Stimulated activated CD4-positive, alpha-beta T cell treated with anti-CD3 and anti-CD28 coated beads, Interleukin-2, amount 100 ng/mL, for 48 hours (primary cell): Measurements from ENCODE around the gene PARP8.
"Not testable (repeated sequence)": the region's sequence is repeated elsewhere in the genome, so short reads cannot be mapped to it uniquely, and the experiment has no call there.

Source experiments
- DNase-seq, 2 donors: peaks; one replicate each; pipeline ENCODE4 v3.0.0-alpha.2; 2020

The PARP8 gene

DNA sequence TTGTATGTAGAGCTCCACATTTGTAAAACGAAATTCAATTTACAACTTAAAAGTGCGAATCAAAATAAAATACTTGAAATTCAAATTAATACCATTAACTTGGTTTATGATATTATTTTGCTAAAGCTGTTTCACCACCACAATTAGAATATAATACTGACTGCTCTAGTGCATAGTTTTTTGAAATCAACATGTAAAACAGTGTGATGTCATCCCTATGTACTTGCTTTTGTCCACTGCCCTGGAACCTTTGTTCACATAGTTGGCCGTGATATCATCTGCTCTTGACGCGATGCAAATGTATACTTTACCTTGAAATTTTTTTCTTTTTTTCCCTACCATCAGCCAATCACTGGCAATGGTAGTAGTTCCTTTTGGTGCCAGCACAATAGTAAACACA is 125.4 kb downstream of the PARP8 start:
- DNase-seq: no peak

DNA sequence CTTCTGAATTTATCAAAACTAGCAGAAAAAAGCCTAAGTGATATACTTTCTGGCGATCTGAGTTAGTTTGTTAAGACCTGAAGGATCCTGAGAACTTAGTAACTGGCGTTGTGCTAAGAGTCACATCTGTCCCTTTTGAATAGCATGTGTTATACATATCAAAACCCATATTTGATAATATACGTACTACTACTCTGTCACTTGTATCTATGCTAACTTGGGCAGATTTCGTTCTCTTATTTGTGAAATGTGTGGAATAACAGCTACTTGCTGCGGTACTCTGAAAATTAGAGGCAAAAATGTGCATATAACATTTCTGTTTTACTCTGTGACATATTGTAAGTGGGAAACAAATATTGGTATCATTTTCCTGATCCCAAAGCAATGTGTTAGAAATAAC is 126.4 kb downstream of the PARP8 start:
- DNase-seq: no peak

DNA sequence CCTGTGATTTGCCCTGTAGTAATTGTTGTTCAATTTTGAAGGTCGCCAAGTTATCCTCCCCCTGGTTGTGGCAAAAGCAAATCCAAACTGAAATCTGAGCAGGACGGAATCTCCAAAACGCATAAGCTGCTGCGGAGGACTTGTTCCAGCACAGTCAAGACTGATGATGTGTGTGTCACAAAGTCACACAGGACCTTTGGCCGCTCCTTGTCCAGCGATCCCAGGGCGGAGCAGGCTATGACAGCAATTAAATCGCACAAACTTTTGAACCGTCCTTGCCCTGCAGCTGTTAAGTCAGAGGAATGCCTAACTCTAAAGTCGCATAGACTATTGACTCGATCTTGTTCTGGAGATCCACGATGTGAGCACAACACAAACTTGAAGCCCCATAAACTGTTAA is 128.4 kb downstream of the PARP8 start:
- DNase-seq: no peak

DNA sequence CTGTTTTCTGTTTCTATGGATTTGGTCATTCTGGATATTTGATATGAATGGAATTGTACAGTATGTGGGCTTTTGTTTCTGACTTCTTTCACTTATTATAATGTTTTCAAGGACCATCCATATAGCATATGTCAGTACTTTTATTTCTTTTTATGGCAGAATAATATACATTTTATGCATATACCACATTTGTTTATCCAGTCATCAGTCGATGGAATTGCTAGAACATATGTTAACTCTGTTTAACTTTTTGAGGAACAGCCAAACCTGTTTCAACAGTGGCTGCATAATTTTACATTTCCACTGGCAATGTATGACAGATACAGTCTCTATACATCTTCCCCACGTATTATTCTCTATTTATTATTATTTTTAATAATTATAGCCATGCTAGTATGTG is 131.6 kb downstream of the PARP8 start:
- DNase-seq: no peak

DNA sequence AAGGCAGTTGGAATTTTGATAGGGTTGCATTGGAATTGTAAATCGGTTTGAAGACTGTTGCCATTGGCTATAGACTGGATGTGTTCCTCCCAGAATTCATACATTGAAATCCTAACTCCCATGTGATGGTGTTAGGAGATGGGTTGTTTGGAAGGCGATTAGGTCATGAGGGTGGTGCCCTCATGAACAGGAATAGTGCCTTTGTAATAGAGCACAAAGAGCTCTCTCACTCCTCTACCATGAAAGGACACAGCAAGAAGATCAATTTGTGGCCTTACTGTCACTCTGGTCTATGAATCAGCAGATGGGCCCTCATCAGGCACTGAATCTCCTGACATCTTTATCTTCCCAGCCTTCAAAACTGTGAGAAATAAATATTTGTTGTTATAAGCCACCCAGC is 133.2 kb downstream of the PARP8 start:
- DNase-seq: no peak

DNA sequence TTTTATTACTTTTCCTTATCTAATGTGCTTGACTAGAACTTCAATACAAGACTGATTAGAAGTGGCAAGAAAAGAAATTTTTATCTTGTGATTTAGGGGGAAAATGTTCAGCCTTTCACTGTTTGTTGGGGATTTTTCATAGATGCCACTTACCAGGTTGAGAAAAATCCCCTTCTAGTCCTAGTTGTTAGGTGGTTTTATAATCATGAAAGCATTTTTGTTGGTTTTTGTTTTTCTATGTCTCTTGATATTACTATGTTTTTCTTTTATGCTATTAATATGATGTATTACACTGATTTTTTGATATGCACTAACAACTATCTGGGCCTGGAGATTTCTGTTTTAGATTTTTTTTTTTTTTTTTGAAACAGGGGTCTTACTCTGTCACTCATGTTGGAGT is 134.0 kb downstream of the PARP8 start:
- DNase-seq: no peak

DNA sequence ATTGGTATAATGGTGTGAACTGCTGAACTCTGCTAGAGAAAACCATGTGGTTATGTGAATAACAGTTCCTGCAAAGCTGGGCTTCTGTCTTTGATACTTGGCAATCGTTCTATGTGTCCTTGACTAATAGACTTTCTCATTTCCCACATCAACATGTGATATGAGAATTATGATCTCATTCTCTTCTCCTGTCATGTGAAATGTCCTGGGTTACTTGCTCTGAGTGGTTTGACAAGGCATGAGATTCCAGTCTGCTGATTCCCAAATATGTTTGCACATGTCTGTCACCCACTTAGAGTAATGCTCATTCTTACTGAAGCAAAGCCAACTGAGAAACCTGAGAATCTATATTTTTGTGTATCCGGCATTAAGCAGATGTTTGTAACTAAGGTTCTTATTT is 141.2 kb downstream of the PARP8 start:
- DNase-seq: no peak

DNA sequence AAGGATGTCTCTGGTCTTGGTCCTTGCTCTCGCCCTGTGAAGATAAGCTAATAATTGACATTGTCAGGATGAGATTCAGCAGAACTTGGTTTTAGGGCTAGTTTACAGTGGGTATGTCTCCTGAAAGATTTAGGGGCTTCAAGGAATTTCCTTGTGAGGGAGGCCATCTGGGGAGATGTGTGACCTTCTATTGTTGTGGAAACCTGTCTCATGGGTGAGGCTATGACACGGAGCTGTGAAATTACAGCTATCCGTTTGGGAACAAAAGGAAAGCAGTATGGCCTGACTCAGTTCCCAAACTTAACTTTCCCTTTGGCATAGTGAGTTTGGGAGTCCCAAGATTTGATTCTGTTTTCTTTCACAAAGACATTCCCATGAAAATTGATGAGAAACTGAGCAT is 142.0 kb downstream of the PARP8 start:
- no peak for DNase-seq

DNA sequence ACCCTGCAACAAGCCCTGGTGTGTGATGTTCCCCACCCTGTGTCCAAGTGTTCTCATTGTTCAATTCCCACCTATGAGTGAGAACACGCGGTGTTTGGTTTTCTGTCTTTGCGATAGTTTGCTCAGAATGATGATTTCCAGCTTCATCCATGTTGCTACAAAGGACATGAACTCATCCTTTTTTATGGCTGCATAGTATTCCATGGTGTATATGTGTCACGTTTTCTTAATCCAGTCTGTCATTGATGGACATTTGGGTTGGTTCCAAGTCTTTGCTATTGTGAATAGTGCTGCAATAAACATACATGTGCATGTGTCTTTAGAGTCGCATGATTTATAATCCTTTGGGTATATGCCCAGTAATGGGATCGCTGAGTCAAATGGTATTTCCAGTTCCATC is 145.3 kb downstream of the PARP8 start:
- not testable (repeated sequence) for DNase-seq

DNA sequence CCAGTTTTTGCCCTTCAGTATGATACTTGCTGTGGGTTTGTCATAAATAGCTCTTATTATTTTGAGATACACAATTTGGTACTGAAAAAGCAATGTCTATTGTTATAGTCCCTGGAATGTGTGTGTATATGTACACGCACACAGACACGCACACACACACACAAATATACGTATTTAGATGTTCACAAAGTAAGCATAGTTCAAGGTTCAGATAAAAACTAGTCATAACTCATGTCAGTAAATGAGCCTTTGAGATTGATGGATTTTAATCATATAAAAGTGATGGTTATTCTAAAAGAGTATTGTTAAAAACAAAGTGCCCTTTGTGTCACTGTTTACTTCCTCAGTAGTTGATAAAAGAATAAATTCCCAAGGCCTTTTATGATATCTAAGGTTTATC is 147.3 kb downstream of the PARP8 start:
- no peak for DNase-seq

DNA sequence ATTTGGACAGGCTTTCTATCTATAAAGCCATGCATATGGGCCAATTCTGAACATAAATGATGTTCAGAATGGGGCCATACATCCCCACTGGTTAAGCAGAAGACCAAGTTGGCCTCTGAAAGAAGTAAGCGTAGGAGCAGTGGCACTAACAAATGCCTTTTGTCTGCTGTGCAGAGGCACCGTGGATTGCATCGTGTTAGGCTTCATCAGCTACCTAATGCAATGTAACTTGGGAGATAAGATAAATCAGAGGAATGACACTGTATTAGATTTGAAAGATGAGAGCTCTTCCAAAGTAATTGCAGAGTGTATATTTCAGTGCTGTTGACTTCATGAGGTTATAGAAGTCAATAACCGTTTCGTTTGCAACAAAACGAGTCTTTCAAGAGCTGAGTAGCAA is 148.1 kb downstream of the PARP8 start:
- no peak for DNase-seq

DNA sequence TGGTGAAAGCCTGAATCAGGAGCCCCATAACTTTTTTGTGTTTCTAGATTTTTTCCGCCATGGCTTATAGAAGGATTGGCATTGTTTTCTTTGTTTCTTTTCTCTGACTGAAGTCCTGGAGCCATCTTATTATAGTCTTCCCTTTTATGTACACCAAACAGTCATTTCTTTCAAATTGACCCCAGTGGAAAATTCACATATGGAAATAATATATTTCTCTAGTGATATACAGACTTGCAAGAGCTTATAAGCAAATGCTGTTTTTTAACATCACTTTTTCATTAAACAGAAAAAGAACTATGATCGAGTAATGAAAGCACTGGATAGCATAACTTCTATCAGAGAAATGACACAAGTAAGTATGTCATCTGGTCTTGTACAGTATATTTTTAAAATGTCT is 155.6 kb downstream of the PARP8 start:
- DNase-seq: no peak

DNA sequence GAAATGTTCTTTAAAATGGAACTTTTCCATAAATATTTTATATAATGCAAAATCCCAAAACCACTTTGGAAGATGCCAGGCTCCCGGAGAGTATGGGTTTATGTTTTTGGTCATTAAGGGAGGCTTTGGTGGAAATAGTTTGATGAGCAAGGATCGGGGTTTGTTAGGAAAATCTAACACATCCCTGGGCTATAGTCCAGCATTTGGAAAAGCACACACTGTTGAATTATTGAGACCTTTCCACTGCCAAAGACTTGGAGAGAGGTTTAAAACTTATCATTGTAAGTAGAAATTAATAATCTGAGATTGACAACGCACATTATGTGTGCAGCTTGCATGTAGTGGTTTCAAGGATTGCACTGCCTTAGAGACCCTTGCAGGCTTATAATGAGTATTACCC is 156.3 kb downstream of the PARP8 start:
- DNase-seq: no peak

DNA sequence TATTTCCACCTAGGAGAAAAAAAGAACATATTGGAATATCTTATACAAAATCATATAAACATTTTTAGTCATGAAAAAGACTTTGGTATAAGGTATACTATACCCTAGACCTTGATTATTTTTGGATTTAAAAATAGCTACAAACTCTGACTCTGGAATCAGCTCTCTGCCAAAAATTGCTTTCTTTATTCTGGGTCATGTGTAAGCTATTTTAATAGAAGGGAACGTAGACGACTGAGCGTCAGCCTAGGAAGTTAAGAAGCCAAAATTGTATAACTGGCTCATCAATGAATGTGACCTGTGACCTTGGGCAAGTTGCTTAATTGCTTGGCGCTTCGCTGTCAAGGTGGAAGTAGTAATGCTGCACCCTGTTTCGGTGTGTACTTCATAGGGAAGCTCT is 157.1 kb downstream of the PARP8 start:
- DNase-seq: no peak

DNA sequence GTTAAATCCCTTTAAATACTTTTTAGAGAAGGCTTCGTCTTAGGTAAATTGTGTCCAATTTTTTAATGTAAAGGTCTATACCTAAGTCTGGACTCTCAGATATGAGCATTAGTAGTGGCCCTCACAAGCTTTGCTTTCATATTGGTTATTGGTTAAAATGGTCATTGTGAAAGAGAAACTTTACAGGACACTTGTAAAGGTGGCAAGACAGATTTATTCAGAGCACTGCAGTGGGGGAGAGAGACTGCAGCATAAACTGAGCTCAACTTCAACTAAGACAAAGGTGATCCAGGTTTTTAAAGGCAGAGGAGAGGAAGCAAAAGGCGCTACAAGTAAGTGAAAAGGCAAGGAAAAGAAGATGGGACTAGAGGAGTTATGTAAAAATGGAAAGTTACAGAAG is 157.7 kb downstream of the PARP8 start:
- DNase-seq: no peak

DNA sequence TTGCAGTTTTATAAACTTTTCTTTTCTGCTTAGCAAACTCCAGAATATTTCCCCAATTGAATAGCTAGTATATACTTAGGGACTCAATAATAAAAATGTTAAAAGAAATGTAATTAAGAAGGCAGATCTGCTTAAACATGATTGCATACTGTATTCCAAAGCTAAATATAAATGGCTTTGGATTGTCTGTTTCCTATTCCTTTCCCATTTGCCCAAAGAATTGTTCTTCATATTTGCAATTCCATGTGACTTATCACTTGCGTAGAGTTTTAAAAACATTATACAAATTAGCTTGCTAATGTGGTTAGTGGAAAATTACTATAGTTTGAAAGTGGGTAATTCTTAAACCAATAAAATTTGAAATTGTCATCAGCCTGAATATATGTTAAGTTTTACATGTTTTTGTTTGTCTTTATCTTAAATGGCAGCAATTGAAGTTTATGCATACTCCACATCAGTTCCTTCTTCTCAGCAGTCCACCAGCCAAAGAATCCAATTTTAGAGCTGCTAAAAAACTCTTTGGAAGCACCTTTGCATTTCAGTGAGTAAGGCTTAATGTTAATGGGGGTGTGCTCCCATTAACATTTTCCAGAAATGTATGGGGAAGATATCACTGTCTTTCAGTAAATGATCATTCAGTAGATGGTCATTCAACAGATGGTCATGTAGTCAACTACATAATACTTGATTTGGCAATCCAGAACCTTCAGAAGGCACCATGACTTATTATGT is 161.2 kb downstream of the PARP8 start:
- DNase-seq: no peak

DNA sequence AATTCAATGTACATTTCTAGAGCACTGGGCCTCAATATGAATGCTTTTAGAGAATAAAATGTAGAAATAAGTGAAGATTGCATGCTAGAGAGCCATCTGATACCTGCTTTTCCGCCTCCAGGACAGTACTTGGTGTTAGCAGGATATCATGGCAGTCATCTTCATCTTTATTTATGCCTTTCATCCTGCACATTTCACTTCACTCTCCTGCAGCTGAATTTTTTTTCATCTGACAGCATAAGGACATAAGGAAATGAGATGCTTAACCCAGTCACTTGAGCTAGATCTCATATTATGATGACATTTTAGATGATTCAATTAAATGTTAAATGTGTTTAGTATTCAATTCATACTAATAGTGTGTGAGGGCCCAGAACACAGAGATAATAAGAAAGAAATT is 162.6 kb downstream of the PARP8 start:
- no peak for DNase-seq

DNA sequence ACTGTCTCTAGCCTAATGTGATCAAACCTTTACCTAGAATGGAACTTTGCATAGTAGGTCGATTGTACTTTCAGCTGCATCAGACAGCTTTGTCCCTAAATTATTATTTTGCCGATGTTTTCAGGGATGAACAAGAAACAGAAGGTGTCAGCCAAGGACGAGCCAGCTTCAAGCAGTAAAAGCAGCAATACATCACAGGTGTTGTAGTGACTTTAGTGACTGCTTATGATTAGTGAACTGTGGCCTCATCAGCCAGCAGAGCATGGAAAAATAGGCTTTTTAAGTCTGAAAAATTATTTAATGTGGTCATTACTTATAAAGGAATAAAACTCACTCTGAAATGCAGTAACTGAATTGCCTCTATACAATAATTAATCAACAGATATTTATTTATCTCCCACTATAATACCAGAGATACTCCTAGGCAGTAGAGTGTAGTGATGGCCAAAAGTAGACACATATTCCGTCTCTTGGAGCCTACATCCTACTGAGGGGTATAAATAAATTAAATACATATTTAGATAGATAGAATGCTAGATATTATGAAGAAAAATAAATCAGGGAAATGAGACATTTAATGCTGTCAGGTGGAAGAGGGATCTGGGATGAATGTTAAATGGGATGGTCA is 166.3 kb downstream of the PARP8 start:
- DNase-seq: no peak

DNA sequence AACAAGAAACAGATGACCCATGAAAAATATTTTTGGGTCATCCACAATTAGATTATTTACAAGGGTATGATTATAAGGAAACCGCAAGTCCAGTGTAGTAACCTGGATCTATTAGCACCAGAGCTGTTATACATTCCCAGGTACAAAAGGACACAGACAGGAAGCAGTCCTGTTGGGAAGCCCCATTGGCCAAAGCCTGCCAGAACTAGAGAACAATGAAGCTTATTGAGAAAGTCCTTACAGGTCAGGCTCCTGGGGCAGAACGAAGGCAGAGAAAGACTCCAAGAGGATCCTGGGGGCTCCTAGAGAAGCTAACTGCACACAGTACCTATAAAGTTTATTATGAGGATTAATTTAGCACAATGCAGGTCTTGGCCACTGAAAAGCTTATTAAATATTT is 169.9 kb downstream of the PARP8 start:
- DNase-seq: no peak

DNA sequence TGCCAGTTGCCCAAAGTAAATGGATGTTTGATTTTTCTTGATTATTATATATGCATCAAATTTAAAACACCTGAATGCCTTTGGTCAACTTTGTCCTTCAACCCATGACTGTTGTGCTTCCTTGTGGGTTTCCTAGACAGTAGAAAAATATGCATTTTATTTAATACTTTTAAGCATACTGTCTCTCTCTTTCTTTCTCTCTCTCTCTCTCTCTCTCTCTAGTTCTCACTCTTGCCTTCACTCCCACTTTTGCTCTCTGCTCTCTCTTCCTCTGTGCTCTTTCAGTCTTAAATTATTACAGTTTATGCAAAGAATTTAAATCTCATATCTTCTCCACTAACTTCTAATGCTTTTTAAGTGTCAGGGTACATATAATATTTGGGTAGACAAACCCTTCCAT is 173.0 kb downstream of the PARP8 start:
- no peak for DNase-seq

DNA sequence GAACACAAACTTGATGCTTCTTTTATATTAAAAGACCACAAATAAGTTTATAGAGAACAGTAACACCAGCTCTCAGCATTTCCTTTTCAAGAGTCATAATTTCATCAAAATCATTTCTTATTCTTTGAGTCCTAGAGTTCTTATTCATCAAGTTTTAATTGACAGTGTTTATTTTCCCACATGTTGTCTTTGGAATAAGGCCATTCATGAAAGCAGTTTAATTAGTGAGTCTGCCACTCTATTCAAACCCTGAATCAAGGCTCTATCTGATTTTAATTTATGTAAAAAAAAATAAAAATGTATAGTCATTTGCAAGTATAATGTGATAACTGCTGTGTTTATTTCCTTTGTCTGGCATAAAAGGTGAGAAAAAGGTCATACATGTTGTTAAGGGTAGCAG is 176.7 kb downstream of the PARP8 start:
- DNase-seq: no peak

DNA sequence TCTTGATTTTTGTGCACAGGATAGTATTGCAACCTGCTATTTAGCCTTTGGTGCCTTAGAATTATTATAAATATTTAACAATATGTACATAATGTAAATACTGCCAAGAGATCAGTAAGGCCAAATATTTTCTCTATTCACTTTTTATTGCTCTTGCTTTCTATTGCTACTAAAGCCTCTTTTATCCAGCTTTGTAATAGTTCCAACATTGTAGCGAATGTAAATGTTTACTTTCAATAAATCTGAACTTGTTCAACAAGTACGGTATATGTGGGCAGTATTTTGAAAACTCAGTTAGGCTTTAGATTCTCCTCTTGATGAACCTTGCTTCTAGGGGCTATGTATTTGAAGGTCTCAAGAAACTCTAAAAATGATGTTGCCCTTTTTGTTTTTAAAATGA is 179.8 kb downstream of the PARP8 start:
- DNase-seq: no peak

DNA sequence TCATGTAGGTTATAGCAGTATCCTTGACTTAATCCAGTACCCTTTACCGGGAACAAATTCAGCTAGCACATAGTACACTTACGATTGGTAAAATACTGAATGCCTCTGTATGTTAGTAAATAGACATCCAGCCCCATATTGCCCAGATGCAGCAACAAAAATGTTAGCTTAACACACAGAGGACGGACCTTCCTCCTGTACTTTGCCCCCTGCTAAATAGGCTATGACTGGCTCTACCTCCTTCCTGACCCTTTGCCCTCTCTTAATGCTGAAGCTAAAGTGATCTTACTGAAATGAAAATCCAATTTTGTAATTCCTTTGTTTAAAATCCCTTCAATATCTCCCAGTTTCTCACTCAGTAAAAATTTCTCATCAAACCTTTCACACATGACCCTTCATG is 183.1 kb downstream of the PARP8 start:
- DNase-seq: no peak

DNA sequence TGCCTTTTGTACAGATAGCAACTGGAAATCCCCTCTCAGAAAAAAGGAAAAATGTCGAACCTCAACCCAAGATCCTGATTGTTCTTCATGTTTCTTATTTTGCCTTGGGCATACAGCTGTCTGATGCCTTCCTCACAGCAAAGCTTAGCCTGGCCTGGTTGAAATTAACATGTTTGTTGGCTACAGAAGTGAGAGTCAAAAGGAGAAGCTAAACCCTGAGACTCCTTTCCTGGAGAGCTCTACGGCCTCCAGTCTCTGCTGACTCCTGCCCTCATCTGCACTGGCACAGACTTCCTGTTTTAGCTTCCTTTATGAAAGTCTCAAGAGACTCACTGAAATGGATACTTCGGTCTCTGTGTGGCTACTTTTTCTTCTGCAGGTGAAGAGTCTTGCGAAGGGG is 186.7 kb downstream of the PARP8 start:
- no peak for DNase-seq

DNA sequence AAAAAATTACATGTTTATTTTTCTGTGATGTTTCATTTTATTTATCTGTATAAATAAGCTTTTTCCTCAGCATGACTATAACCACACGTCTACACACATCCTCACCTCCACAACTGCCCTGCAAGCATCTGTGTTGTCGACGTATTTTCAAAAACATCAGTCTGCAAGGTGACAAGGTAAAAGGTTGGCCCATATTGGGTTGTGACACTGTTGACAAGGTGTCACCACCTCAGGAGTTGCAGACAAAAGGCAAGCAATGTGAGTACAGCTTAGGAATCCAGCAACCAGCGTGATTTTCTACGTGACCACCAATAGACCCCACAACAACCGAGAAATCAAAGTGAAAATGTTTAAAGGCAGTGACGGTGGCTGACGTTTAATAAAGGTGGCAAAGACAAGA is 187.6 kb downstream of the PARP8 start:
- DNase-seq: no peak
